ENCODE data around the gene EIF4G1.

GRCh38 chr3:184372296-184372821 lies 58.0 kb downstream of the EIF4G1 start:
- no peak for TF ChIP-seq POLR2AphosphoS5 (IDR thresholded peaks at IDR 0.05; ENCODE audit: low read depth, low read length)
- no peak for TF ChIP-seq TAF1 (IDR thresholded peaks at IDR 0.05; ENCODE audit: low read depth, low read length)
- no peak for TF ChIP-seq POLR2A (IDR thresholded peaks at IDR 0.05; ENCODE audit: low read depth, low read length)
- TF ChIP-seq SPI1 (IDR thresholded peaks at IDR 0.05; ENCODE audit: low read depth, low read length): no peak
- TF ChIP-seq PAX5 (IDR thresholded peaks at IDR 0.05; ENCODE audit: insufficient read depth, low read length, severe bottlenecking): no peak
